Measurements from ENCODE around the gene HSPG2. TPM values are rescaled to one million over a fixed set of nuclear protein-coding genes. Genes with fewer than 3 reads are reported as not detected.

The HSPG2 gene
- total and polyA plus RNA-seq, 4 donors: 49.6 to 85.8 (median 64.8) TPM

DNA sequence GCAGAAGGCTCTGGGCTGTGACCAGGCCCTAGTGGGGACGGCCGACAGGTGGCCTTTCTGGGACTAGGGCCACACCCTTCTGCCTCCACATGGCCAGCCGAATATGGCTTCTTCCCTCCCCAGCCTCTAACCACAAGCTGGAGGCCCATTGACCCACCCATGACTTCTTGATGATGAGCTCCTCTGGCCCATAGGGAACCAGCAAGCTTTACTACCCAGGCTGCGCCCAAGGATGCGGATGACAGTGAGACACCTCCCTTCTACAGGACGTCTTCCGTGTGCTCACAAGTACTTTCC is 84.0 kb downstream of the HSPG2 start:
- Histone ChIP-seq H3K36me3 (ENCODE audit: control insufficient read depth, insufficient read depth, low read length) (peaks cover 82% of the 10 kb centered on the region), H3K4me3 (ENCODE audit: low read depth, low read length) (no peak overlapping the region), H3K27me3 (ENCODE audit: control insufficient read depth, insufficient read depth, low read length) (no peaks in the 10 kb centered on the region), H3K9me3 (ENCODE audit: control insufficient read depth, insufficient read depth, low read length) (no peaks in the 10 kb centered on the region), H3K4me1 (ENCODE audit: control insufficient read depth, insufficient read depth, low read length) (no peaks in the 10 kb centered on the region), H3K27ac (ENCODE audit: low read depth, low read length) (no peak overlapping the region)
- 92% methylated on average over 7 of the region's 7 CpGs for WGBS (ENCODE audit: insufficient coverage)
- DNase-seq (ENCODE audit: low read depth in 4 of 6, low spot score in 6 of 6): no peak

DNA sequence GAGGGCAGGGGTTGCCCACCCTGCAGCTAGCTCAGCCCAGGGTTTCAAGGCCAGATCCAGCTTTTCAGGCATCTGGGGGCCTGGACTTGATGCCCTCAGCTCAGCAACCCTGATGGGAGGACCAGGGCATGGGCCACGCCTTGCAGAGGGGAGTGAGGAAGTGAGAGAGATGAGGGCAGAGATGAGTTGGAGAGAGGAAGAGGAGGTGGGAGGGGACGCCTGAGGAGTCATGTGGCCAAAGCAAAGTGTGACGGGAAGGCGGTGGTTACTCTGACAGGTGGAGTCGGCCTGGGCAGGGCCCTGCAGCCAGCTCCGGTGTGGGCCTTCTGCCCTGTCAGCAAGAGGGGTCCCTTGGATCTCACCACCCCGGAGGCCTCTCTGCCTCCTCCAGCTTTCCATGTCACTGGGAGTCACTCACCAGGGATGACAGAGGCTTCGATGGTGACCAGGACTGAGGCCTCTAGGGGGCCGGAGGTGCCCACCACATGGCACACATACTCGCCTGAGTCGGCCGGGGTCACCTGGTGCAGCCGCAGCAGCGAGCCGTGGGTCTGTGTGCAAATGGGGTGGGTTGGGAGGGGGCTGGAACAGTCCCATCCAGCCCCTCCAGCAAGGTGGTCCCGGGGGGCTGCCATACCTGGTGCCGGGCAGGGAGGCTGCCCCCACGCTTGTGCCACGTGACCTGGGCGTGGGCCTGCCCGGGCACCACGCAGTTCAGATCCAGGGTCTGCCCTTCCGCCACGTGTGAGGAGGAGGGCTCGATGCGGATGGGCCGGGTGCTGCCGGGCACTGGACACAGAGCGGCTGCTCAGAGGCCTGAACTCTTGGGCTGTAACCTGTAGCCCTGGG is 84.6 kb downstream of the HSPG2 start:
- 93% methylated on average over 24 of the region's 29 CpGs for WGBS (ENCODE audit: insufficient coverage)
- Histone ChIP-seq H3K27ac (ENCODE audit: low read depth, low read length) (no peak overlapping the region), H3K9me3 (ENCODE audit: control insufficient read depth, insufficient read depth, low read length) (no peaks in the 10 kb centered on the region), H3K36me3 (ENCODE audit: control insufficient read depth, insufficient read depth, low read length) (peaks cover 85% of the 10 kb centered on the region), H3K4me3 (ENCODE audit: low read depth, low read length) (no peak overlapping the region), H3K4me1 (ENCODE audit: control insufficient read depth, insufficient read depth, low read length) (no peaks in the 10 kb centered on the region), H3K27me3 (ENCODE audit: control insufficient read depth, insufficient read depth, low read length) (no peaks in the 10 kb centered on the region)
- no peak for DNase-seq (ENCODE audit: low read depth in 4 of 6, low spot score in 6 of 6)

DNA sequence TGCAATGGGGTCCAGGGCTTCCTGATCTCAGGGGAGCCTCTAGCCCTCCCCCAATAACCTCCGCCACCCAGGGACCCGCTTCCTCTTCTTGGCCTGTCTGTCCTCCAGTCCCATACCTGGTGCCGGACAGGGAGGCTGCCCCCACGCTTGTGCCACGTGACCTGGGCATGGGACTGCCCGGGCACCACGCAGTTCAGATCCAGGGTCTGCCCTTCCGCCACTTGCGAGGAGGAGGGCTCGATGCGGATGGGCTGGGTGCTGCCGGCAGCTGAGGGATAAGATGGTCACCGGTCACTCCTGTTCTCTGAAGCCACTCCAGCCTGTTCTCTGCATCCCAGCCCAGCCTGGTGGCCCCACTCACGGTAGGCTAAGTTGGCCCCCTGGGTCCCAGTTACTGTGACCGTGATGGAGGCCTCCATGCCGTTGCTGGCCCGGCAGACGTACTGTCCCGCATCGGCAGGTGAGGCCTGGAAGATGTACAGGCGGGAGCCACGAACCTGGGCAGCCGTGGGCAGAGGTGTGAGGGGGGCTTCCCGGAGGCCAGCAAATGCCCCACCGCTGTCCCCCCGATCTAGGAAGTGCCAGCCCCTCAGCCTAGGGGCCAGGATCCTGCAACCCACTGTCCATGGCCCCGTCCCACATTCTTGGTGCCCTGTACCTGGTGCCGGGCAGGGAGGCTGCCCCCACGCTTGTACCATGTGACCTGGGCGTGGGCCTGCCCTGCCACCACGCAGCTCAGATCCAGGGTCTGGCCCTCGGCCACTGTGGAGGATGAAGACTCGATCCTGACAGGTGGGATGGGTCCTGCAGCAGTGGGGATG is 85.5 kb downstream of the HSPG2 start:
- Histone ChIP-seq H3K27ac (ENCODE audit: low read depth, low read length) (no peak overlapping the region), H3K4me3 (ENCODE audit: low read depth, low read length) (no peak overlapping the region), H3K36me3 (ENCODE audit: control insufficient read depth, insufficient read depth, low read length) (peaks cover 83% of the 10 kb centered on the region), H3K4me1 (ENCODE audit: control insufficient read depth, insufficient read depth, low read length) (no peaks in the 10 kb centered on the region), H3K9me3 (ENCODE audit: control insufficient read depth, insufficient read depth, low read length) (no peaks in the 10 kb centered on the region), H3K27me3 (ENCODE audit: control insufficient read depth, insufficient read depth, low read length) (no peaks in the 10 kb centered on the region)
- no peak for DNase-seq (ENCODE audit: low read depth in 4 of 6, low spot score in 6 of 6)
- 97% methylated on average over 33 of the region's 33 CpGs for WGBS (ENCODE audit: insufficient coverage)

DNA sequence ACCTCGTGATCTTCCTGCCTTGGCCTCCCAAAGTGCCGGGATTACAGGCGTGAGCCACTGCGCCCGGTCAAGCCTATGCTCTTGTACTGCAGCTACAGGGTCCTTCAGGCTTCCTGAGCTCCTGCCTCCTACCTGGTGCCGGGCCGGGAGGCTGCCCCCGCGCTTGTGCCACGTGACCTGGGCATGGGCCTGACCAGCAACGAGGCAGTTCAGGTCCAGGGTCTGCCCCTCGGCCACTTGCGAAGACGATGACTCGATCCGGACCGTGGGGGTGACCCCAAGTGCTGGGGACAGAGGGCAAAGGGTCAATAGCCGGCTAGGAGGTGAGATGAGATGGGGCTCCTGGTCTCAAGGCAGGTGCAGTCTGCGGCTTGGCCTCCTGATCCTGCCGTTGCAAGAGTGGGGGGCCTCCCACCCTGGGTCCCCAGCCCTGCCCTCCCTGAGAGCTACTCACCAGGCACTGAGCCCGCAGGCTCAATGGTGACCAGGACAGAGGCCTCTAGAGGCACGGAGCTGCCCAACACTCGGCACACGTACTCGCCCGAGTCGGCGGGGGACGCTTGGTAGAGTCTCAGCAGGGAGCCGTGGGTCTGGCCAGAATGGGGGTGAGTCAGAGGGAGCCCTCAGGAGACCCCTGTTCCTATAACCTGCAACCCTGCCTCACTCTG is 87.1 kb downstream of the HSPG2 start:
- no peak overlapping the region for H3K27ac ChIP-seq (ENCODE audit: low read depth, low read length)
- WGBS (ENCODE audit: insufficient coverage): 95% methylated on average over 21 of the region's 30 CpGs
- no peaks in the 10 kb centered on the region for H3K27me3 ChIP-seq (ENCODE audit: control insufficient read depth, insufficient read depth, low read length)
- peaks cover 79% of the 10 kb centered on the region for H3K36me3 ChIP-seq (ENCODE audit: control insufficient read depth, insufficient read depth, low read length)
- no peaks in the 10 kb centered on the region for H3K4me1 ChIP-seq (ENCODE audit: control insufficient read depth, insufficient read depth, low read length)
- H3K9me3 ChIP-seq (ENCODE audit: control insufficient read depth, insufficient read depth, low read length): no peaks in the 10 kb centered on the region
- no peak for DNase-seq (ENCODE audit: low read depth in 4 of 6, low spot score in 6 of 6)
- H3K4me3 ChIP-seq (ENCODE audit: low read depth, low read length): no peak overlapping the region

DNA sequence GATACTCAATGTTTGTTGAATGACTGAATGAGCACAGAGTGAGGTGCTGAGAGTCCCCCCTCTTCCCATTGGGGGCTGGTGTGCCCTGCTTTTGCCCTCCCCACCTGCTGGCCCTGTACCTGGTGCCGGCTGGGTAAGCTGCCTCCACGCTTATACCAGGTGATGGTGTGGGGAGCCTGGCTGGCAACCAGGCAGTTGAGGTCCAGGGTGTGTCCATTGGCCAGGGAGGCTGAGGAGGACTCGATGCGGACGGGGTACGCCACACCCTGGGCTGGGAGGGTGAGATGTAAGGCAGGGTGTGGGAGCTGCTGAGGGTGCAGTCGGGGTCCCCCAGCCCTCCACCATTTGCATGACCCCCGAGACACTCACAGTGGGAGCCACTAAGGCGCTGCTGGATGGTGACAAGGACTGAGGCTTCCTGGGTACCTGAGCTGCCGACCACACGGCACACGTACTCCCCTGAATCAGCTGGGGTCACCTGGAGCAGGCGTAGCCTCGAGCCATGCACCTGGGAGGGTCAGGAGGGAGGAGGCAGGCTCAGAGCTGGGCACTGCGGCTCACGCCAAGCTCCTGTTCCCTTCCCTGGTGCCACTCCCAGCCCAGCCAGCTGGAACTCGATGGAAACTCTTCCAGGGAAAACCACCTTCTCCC is 88.5 kb downstream of the HSPG2 start:
- no peaks in the 10 kb centered on the region for H3K27me3 ChIP-seq (ENCODE audit: control insufficient read depth, insufficient read depth, low read length)
- H3K36me3 ChIP-seq (ENCODE audit: control insufficient read depth, insufficient read depth, low read length): peaks cover 73% of the 10 kb centered on the region
- WGBS (ENCODE audit: insufficient coverage): 96% methylated on average over 17 of the region's 17 CpGs
- no peak for DNase-seq (ENCODE audit: low read depth in 4 of 6, low spot score in 6 of 6)
- no peak overlapping the region for H3K27ac ChIP-seq (ENCODE audit: low read depth, low read length)
- no peaks in the 10 kb centered on the region for H3K4me1 ChIP-seq (ENCODE audit: control insufficient read depth, insufficient read depth, low read length)
- no peaks in the 10 kb centered on the region for H3K9me3 ChIP-seq (ENCODE audit: control insufficient read depth, insufficient read depth, low read length)
- H3K4me3 ChIP-seq (ENCODE audit: low read depth, low read length): no peak overlapping the region

DNA sequence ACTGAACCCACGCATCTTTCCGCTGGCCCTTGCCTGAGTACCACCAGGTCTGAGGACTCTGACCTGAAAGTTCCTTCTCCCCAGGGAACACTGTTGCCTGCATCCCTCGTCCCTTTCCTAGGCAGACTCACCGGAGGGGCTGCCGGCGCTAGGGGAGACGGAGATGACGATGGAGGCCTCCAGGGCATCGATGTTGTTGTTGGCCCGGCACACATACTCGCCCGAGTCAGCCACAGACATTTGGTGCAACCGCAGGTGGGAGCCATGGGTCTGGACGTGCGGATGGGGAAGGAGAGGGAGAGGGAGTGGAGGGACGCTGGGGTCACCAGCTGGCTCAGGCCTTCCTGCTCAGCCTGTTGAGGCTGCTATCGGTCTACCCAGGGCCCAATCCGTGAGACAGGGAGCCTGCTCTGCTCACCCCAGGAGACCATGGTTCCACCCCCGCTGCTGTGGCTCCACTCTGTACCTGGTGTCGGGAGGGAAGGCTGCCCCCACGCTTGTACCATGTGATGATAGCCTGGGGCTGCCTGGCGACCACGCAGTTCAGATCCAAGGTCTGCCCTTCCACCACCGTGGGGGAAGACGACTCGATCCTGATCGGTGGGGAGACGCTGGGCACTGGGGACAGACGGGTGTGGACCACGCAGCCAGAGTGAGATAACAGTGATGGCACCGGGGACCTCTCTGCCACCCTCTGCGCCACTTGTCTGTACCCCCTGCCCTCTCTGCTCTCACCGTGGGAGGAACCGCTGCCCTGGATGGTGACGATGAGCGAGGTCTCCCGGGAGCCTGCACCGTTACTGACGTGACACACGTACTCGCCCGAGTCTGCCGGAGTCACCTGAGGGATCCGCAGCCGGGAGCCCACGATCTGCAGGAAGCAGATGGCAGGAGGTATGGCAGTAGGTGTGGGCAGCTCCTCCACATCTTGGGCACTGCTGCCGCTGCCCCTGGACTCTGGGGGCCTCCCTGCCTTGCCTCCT is 89.6 kb downstream of the HSPG2 start:
- Histone ChIP-seq H3K9me3 (ENCODE audit: control insufficient read depth, insufficient read depth, low read length) (no peaks in the 10 kb centered on the region), H3K36me3 (ENCODE audit: control insufficient read depth, insufficient read depth, low read length) (peaks cover 77% of the 10 kb centered on the region), H3K27ac (ENCODE audit: low read depth, low read length) (no peak overlapping the region), H3K4me3 (ENCODE audit: low read depth, low read length) (no peak overlapping the region), H3K27me3 (ENCODE audit: control insufficient read depth, insufficient read depth, low read length) (no peaks in the 10 kb centered on the region), H3K4me1 (ENCODE audit: control insufficient read depth, insufficient read depth, low read length) (no peaks in the 10 kb centered on the region)
- no peak for DNase-seq (ENCODE audit: low read depth in 4 of 6, low spot score in 6 of 6)
- 93% methylated on average over 46 of the region's 47 CpGs for WGBS (ENCODE audit: insufficient coverage)

DNA sequence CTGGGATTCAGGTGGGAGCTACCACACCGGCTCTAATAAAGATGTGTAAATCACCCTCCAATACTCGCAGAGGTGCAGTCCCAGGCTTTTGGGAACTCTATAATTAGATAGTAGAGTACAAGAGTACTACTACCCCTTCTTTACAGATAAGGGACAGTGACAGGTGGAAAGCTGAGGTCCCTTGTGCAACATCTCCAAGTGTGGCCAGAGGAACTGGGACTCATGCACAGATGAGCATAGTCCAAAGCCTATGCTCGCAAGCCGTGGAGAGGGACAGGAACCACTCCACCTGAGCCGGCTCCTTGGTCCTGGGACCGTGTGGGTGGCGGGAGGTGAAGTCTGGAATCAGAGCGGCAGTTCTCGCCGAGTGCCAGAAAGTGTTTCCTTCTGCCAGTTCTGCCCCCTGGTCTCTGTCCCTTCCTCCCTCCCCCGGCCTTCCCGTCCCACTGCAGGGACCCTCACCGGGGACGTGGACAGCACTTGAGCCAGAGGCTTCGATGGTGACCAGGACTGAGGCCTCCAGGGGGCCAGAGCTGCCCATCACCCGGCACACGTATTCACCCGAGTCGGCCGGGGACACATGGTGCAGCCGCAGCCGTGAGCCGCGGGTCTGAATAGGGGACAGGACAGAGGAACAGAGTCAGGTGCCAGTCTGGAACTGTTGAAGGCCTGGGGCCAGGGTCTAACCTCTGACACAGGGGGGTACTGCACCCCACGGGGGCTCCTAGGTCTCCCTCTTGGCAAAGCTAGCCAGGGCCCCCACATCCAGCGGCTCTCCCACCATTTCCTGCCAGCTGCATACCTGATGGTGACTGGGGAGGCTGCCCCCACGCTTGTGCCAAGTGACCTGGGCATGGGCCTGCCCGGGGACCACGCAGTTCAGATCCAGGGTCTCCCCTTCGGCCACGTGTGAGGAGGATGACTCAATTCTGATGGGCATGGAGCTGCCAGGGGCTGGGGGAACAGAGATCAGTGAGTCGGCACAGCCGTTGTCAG is 91.2 kb downstream of the HSPG2 start:
- WGBS (ENCODE audit: insufficient coverage): 97% methylated on average over 29 of the region's 33 CpGs
- Histone ChIP-seq H3K27ac (ENCODE audit: low read depth, low read length) (no peak overlapping the region), H3K36me3 (ENCODE audit: control insufficient read depth, insufficient read depth, low read length) (peaks cover 77% of the 10 kb centered on the region), H3K4me3 (ENCODE audit: low read depth, low read length) (no peak overlapping the region), H3K9me3 (ENCODE audit: control insufficient read depth, insufficient read depth, low read length) (no peaks in the 10 kb centered on the region), H3K27me3 (ENCODE audit: control insufficient read depth, insufficient read depth, low read length) (no peaks in the 10 kb centered on the region), H3K4me1 (ENCODE audit: control insufficient read depth, insufficient read depth, low read length) (no peaks in the 10 kb centered on the region)
- no peak for DNase-seq (ENCODE audit: low read depth in 4 of 6, low spot score in 6 of 6)

DNA sequence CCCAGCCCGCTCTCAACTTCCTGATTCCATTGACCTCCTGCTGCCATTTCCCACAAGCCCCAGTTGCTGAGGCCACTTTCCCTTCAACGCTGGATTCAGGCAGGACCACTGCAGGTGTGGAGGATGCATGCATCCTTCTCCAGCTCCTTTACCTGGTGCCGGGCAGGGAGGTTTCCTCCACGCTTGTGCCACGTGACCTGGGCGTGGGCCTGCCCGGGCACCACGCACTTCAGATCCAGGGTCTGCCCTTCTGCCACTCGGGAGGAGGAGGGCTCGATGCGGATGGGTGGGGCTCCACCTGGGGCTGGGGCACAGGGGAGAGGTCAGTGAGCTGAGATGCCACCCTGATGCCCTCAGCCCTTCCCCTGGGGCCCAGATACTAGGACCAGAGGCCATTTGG is 93.1 kb downstream of the HSPG2 start:
- WGBS (ENCODE audit: insufficient coverage): 92% methylated on average over 11 of the region's 11 CpGs
- Histone ChIP-seq H3K4me3 (ENCODE audit: low read depth, low read length) (no peak overlapping the region), H3K27ac (ENCODE audit: low read depth, low read length) (no peak overlapping the region), H3K36me3 (ENCODE audit: control insufficient read depth, insufficient read depth, low read length) (peaks cover 74% of the 10 kb centered on the region), H3K9me3 (ENCODE audit: control insufficient read depth, insufficient read depth, low read length) (no peaks in the 10 kb centered on the region), H3K27me3 (ENCODE audit: control insufficient read depth, insufficient read depth, low read length) (no peaks in the 10 kb centered on the region), H3K4me1 (ENCODE audit: control insufficient read depth, insufficient read depth, low read length) (no peaks in the 10 kb centered on the region)
- DNase-seq (ENCODE audit: low read depth in 4 of 6, low spot score in 6 of 6): no peak

All from spinal cord (tissue), 10 donors.